Activated CD8-positive, alpha-beta memory T cell treated with anti-CD3 and anti-CD28 coated beads, Interleukin-2, amount 50 U/mL, for 4 hours (primary cell): Measurements from ENCODE around the gene A2M.

ENCODE experiments used
- DNase-seq: peaks from one replicate; pipeline ENCODE4 v3.0.0-alpha.2; 2020

A2M gene

DNA sequence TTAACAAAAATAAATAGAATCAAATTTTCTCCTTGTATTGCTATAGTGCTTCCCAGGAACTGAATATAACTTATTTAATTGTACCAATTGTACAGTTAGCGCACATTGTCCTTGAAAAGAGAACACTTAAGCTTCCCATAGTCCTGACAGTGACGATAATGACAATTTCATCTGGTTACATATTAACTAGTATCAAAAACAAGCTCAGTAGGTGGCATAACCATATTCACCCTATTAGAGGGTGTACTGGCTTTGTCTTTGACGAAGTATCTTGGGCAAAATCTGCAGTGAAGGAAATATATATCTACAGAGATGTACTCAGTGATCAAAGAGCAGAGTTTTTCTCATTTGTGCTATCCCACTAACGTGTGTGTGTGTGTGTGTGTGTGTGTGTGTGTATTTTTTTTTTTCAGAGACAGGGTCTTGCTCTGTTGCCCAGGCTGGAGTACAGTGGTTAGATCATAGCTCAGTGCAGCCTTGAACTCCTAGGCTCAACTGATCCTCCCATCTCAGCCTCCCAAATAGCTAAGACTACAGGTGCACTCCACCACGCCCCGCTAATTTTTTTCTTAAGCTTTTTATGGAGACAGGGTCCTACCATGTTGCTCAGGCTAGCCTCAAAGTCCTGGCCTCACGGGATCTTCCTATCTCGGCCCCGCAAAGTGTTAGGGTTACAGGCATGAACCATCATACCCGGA, 4.9 kb upstream of the A2M start:
- DNase-seq, result no peak

DNA sequence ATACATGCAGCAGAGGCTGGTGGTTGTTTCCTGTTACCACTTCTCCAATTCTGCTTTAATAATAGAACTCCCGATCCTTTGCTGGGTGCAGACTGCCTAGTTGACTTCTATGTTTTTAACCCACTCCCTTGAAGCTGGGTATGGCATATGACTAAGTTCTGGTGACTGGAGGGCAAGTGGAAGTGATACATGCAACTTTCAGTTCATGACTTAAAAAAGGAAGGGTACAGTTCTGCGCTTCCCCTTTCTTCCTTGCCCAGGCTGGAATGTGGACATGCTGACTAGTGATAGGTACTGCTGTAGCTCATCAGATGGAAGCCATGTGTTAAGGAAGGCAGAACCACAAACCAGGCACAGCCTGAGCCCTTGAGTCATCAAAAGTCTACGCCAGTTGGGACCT, 2.4 kb upstream of the A2M start:
- DNase-seq, result no peak

DNA sequence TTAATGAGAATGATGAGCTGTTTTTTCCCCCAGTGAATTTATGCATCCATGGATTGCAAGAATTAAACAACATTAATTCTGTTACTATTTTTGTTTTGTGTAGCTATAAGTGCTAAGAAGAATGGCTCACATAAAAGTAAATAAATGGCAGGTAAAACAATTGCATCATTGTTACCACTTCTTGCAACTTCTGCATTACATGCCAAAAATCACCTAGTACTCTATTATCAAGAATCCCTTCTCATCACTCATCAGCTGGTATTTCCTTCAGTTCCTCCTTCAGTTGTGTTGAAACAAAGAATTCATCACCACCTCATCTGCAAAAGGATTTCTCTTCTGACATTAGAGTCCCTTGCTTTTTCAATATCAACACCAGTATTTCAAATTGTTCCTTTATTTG, 773 bp downstream of the A2M start:
- no peak for DNase-seq

DNA sequence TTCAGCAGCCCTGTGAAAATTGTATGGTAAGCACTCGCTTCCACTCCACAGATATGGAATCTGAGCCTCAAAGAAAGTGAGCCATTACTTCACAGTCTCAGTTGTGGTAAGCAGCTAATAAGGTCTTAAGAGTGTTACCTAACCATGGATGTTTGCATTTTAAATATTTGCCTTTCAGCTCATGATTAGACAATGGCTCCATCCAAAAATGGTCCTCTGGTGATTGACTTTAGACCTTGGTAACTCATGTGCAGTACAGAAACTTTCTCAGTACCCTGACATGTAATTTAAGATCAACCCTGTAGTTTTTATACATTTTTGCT, 1.8 kb downstream of the A2M start:
- DNase-seq, result no peak

DNA sequence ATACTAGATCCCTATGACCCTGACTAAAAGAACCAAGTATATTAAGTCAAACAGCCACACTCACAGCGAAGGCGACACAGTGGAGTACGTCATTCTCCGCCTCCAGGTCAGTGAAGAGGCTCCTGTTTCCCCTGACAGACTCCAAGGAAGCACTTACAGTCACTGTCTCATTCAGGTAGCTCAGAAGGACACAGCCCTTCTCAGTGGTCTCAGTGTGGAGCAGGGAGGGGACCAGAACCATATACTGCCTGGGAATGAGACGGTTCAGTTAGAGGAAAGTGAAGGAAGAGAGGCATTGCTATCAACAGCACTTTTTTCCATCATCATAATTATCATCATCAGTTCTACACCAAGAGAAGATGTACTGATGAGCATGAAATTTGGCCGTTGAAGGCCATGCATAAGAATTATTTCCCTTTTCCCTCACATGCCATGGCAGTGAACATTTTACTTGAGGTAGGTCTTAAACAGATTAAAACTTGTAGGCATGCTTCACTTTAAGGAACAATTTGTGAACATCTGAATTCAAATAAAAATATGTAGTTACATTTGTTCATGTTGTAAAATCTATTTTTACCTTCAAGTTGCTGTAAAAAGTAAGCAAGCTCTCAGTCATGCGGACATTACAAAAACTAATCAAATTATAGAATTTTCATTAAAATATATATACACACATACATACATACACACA, 2.3 kb downstream of the A2M start:
- DNase-seq, result no peak

DNA sequence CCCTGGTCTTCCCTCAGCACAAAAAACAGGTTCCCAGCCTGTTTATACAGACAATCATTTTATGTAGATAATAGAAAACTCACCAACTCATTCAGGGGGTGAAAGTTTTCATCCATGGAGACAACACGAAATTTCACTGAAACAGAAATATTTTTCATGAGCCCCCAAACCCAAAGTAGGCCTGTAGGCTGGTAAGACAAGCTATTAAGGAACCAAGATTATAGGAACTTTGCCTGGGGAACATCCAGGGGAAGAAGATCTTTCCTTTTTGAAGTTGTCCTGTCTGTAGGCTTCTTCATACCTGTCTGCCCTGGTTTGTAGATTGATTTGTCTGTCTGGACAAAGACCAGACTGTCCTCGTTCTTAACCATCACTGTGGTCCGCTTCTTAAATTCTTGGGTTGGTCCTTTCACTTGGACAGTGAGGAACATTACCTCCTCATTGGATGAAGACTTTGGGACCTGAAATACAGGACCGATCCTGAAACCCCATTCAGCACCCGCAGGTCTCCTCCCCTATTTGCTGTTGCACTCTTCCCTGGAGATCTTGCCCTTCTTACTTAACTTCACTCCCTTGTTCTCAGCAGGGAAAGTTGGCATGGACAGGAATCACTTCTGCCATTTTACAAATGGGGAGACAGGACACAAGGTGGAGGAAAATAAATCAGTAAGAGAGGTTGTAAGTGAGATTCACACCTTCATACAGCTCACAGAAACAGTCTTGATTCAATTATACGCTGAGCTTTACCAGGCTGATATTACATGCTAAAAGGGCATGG, 3.5 kb downstream of the A2M start:
- DNase-seq, result no peak

DNA sequence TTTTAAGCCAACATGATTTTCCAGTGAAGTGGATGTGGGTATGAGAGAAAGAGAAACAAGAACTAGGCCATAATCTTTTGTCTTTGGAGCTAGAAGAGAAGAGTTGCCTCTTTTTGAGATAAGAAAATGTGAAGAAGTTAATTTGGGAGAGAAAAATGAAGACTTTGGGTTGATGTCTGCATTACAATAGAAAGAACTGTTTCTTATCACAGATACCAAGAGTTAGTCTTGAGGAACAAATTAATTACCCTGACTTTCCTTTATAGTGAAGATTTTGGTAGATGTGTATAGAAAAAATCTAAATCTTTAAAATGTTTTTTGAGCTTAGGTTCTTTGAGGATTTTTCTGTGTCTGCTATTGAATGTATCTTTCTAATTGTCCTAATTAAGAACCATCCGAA, 4.2 kb downstream of the A2M start:
- no peak for DNase-seq

DNA sequence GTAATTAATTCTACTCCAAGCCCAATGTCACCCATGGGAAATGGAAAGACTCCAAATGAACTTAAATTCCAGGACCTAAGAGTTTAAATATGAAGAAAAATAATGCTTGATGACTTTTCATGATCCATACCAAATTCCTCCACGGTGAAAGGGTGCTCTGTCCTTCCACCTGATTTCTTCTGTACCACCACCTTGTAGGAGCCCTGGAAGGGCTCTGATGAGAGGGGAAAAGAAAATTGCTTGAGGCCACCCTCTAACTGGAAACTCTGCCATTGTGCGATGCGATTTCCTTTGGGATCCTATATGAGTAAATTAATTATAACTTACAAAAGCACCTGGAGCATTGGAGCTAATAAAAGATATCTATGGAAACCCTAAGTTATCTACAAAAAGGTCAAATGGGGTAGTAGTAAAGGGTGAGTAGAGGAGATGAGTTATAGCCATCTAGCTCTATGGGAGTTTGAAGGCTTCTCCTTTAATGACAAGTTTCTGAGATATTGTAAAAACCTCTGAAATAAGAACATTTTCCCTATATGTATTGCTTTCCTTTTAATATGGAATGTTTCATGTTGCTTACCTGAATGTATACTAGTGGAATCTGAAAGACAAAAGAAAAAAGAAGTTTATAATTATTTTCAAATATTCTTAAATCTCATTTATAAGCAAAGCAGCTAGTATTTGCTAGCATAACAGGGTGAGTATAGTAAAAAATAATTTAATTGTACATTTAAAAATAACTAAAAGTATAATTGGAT, 5.8 kb downstream of the A2M start:
- DNase-seq, result no peak

DNA sequence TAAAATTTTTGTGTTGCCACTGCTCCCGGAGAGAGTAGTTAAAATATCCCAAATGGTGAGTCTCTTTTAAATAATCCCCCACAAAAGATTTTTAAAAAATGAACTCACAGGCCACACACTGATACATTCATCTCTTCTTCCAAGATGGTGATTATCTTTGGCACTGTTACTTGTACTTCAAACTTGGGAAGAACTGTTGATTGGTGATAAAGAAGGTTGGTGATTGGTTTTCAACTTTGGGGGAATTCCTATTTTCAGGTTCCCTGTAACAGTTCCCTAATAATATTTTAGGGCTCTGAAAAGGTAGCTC, 6.6 kb downstream of the A2M start:
- DNase-seq, result no peak

DNA sequence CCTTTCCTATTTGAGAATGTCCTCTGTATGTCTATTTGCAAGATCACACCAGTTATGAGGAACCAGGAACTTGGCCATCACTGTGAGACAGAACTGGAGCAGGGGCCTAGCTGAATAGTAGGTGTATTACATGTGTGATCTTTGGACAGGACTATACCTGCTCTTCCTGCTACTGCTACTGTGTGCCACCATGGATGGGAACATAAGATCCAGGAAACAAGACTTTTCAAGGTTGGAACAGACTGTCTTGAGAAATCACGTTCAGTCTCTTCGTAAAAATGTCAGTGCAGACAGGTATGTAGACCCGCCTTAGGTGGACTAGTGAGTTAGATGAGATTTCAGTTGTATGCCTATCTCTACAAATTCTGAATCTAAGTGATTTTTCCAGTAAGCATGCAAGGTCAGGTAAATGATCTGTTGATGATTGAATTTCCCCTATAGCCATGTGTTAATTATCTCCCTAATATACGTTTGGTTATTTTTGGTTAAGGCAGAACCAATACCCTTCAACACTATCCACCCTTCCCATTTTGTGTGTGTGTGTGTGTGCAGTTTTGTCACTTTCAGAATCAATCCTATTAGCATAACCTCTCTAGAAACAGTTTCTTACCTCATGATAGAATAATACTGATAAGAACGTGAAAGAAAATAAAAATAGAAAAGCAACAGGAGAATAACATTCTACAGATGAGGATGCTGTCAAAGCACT, 7.1 kb downstream of the A2M start:
- no peak for DNase-seq

DNA sequence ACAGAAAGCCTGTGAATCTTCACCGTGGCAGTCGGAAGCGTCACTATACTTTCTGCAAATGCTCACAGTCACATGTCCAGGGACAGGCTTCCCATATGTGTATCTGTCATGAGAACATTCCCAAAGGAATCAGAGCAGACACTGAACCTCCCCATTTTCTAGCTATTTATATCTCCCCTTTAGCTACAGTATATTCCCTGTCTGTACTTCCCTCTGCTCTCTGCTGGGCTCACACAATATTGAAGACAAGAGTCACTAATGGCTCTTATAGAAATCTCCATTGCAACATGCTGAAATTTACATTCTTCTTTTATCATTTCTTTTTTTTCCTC, 8.2 kb downstream of the A2M start:
- DNase-seq, result no peak

DNA sequence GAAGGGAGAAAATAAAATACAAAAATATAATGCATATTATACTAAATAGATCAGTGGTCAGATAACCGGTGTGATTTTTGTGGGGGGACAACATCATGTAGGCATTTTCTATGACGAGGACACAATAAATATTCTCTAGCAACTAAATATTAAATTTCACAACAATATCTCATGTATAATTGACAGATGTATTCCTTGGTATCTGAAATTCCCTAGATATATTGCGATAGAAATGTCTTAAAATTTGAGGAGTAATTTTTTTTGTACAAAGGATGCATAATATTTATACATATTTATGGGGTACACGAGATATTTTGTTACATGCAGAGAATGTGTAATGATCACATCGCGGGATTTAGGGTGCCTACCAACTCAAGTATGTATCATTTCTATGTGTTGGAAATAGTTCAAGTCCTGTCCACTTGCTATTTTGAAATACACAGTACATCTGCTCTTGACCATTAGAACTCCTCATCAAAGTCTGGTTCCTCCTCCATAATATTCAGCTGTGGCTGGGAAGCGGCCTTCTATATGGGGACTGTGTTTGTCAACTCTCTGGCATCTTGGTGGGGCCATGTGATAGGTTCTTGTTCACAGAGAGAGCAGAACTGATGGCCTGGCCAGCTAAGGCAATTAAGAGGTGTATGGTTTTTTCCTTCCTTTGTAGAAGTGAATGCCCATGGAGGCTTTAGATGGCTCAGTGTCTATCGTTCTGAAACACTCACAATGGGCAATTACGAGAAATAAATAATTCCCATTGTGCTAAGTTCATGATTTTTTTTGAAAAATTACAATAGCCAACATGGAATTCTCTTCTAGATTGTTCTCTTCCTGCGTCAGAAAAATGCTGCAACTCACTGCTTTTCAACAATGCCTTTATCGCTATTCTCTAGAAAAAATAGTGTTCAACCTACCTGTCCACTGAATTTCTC, 8.8 kb downstream of the A2M start:
- no peak for DNase-seq

DNA sequence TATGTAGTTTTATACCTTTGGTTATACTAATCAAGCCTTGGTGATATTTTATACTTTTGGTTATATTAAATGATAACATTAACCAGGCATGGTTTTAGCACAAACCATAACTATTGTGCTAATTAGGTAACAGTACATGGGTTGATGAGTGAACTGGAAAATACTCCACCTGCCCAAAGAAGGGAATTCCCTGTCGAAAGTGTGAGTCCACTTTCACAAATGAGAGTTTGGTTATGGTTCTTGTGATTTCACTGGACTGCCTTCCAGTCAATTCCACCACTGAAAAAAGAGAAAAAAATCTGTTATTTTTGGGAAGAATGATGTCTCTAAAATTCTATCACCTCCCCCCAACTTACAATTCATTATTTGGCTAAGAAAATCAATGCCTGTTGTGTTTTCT, 9.7 kb downstream of the A2M start:
- DNase-seq, result no peak

DNA sequence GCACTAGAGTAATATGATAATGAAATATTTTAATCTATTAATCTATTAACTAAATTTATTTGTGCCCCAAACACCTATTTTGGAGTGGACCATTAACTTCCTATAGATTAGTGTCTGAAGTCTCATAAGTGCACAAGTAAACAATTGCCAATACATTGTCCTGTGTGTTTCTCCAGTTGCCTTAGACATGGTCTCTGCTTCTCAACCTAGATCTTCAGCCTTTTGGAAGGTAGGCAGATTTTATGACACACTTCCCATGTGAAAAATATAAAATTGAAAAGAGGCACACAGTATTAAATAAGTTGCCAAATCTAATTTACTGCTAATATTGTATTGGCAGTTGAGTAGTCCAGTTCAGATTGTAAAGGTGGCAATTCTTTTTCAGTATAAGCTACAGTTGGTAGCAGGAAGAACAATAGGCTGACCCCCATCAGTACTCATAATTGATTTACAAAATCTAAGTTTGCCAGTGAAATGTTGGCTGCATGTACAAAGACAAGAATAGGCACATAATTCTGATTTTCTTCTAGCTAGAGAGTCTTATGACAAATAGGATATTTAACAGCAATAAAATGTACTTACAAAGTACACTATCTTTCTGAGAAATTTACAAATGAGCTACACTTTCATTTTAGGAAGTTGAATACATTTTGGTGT, 10.8 kb downstream of the A2M start:
- no peak for DNase-seq

DNA sequence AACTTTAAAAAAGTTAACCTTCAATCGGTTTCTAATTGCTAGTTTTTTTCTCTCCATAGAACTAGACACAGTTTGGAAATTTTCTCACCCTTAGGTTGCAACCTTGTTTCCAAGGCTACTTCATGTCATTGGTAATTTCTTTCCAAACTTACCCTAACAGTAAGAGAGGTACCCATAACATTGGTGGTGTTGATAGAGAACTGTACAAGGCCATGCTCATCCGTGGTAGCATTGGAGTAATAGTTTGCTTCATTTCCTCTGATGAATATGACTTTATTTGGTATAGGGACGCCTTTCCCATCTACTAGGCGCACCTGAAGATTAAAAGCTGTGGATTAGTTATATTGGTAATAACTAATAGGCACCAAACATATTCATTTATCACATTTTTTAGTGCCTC, 11.6 kb downstream of the A2M start:
- no peak for DNase-seq

DNA sequence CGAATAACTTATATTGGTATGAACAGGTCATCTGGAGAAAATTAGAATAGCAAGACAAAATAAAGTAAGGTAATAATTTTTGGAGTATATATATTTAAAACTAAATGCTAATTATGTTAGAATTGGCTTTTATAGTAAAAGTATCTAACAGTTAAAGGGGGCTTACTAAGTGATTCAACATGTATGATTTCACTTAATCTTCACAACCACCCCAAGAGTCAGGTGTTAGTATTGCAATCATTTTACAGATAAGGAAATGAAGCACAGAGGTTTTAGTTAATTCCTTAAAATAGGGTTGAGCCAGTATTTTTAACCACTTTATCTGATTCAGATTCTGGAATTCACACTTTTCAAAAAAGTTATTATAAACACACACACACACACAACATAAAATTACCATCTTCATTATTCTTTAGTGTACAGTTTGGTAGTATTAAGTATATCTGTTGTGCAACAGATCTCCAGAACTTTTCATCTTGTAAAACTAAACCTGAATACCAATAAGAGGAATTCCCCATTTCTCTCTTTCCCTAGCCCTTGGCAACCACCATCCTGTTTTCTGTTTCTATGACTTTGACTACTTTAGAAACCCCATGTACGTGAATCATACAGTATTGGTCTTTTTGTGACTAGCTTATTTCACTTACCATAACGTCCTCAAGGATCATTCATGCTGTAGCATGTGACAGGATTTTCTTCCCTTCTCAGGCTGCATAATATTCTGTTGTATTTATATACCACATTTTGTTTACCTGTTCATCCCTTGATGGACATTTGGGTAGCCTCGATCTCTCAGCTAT, 12.5 kb downstream of the A2M start:
- no peak for DNase-seq

DNA sequence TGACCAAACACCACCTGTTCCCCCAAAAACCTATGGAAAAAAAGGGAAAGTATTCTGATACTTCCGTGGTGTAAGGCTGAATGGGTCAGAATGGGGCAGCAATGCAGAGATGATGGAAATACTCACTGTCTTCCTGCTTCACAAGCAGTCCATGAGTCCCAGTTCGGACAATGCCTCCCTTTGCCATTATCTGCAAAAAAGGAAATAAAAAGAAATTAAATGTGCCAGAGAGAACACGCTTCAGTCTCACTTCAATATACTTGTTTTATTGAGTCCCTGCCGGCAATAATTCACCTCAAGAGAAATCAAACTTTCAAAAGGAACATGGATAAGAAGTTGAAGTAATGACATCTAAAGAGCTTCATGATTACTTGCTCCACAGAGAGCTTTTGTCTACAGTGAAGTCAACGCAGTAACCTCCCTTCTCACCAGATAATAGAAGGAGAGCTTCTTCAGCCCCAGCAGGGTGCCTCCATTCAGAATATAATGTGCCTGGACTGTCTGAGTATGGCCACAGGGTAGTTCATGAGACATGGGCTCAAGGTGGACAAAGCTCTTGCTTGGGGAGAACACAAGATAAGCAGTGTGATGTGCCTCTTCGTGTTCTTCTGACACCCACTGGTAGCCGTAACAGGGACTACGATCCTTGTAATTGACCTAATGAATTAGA, 14.6 kb downstream of the A2M start:
- no peak for DNase-seq

DNA sequence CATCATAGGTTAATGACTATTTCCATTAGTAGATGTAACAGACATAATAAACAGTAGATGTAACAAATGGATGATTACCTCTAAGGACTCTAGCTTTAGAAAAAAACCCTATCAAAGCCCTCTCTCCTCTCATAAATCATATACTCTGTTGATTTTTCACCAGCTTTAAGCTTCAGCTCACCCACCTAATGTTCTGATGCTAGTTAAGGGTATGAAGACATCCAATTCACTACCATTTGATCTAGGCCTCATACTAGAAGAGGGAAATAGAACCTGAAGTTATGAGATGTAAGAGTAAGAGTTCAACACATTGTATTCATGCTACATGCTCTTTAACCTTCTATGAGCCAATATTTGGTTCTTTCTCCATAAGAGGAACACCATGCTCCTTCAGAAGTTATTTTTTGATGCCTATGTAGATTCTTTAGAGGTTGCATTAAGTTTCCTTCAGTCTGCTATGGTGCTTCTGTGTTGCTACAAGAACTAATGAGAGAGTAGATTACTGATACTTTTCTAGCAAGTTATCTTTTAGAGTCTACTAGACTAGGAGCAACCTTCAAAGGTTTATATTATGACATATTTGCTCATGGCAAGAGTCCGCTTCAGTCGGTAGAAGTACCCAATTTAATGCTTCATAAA, 16.0 kb downstream of the A2M start:
- DNase-seq, result no peak

DNA sequence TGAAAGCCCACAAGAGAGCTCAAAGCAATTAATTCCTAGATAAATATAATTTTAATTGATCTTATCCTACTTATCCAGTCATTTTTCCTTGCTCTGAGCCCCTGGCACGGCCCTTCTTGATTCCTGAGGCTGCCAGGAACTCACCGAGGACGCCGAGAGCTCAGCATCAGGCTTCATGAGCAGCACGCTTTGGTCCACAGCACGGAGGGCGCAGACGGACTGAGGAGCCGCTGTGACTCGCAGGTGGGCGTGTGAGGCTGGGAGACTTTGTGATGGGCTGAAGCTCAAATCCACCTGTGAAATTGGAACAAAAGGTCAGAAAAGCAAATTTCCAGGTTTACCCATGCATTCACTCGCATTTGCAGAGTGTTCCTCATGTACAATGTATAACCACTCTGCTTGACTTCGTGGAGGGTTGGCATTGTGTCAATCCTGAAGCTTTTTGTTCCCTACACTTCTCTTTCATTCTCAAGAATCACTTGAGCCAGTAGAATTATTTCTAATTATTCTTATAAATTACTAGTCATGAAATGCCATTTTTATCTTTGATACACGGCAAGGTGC, 17.2 kb downstream of the A2M start:
- no peak for DNase-seq
